SK-N-SH treated with all-trans-retinoic acid at 6 μM for 48 hours (cell line): ENCODE results near the gene TBC1D2B.

Experiments
- ATAC-seq: fragments of 200-7000 bp; cut with Tn5 transposase; 3 replicates; pipeline ENCODE4 v1.9.1; 2020; ENCODE audit warnings: mild to moderate bottlenecking, moderate library complexity
- ARNTL ChIP-seq: fragments of 450-650 bp; formaldehyde crosslinking; IDR thresholded peaks from 2 replicates; pipeline ENCODE4 v1.5.0; 2020; ENCODE audit warnings: low read depth, mild to moderate bottlenecking, moderate library complexity, borderline replicate concordance
- BACH2 ChIP-seq: fragments of 250-450 bp; sonication (Bioruptor Pico); IDR thresholded peaks from 2 replicates; pipeline ENCODE4 v1.9.0; 2021; ENCODE audit warnings: mild to moderate bottlenecking, borderline replicate concordance
- CREB5 ChIP-seq: fragments of 250-450 bp; sonication (Bioruptor Pico); IDR thresholded peaks from 2 replicates; pipeline ENCODE4 v1.5.1; 2020; ENCODE audit warnings: low read depth, mild to moderate bottlenecking, moderate library complexity
- CSDC2 ChIP-seq: fragments of 250-450 bp; sonication (Bioruptor Pico); IDR thresholded peaks from 2 replicates; pipeline ENCODE4 v1.5.0; 2020; ENCODE audit warnings: mild to moderate bottlenecking, moderate library complexity
- CSRNP3 ChIP-seq: fragments of 250-450 bp; sonication (Bioruptor Pico); IDR thresholded peaks from 2 replicates; pipeline ENCODE4 v1.5.1; 2021; ENCODE audit warnings: mild to moderate bottlenecking, moderate library complexity
- ESRRG ChIP-seq: fragments of 250-450 bp; sonication (Bioruptor Pico); IDR thresholded peaks from 2 replicates; pipeline ENCODE4 v1.6.1; 2021; ENCODE audit warnings: mild to moderate bottlenecking
- ISL1 ChIP-seq: fragments of 250-450 bp; sonication (Bioruptor Pico); IDR thresholded peaks from 2 replicates; pipeline ENCODE4 v2.1.2; 2022; ENCODE audit warnings: mild to moderate bottlenecking, moderate library complexity
- OSR1 ChIP-seq: fragments of 250-450 bp; sonication (Bioruptor Pico); IDR thresholded peaks from 2 replicates; pipeline ENCODE4 v1.8.0; 2022; ENCODE audit warnings: moderate library complexity, mild to moderate bottlenecking, inconsistent platforms
- PATZ1 ChIP-seq: fragments of 250-450 bp; sonication (Bioruptor Pico); IDR thresholded peaks from 2 replicates; pipeline ENCODE4 v1.8.0; 2020; ENCODE audit warnings: mild to moderate bottlenecking, moderate library complexity, borderline replicate concordance
- PPARA ChIP-seq: fragments of 250-450 bp; sonication (Bioruptor Pico); IDR thresholded peaks from 2 replicates; pipeline ENCODE4 v1.5.0; 2020; ENCODE audit warnings: mild to moderate bottlenecking, borderline replicate concordance
- RARB ChIP-seq: fragments of 250-450 bp; sonication (Bioruptor Pico); IDR thresholded peaks from 2 replicates; pipeline ENCODE4 v1.8.0; 2021; ENCODE audit warnings: mild to moderate bottlenecking, moderate library complexity
- SNAI2 ChIP-seq: fragments of 250-450 bp; sonication (Bioruptor Pico); IDR thresholded peaks from 2 replicates; pipeline ENCODE4 v1.5.0; 2020; ENCODE audit warnings: mild to moderate bottlenecking, moderate library complexity
- TCF4 ChIP-seq: fragments of 250-450 bp; sonication (Bioruptor Pico); IDR thresholded peaks from 2 replicates; pipeline ENCODE4 v1.8.0; 2021; ENCODE audit warnings: mild to moderate bottlenecking, moderate library complexity, borderline replicate concordance
- TSHZ2 ChIP-seq: fragments of 250-450 bp; sonication (Bioruptor Pico); IDR thresholded peaks from 2 replicates; pipeline ENCODE4 v1.5.0; 2020; ENCODE audit warnings: mild to moderate bottlenecking, moderate library complexity
- ZC3H10 ChIP-seq: fragments of 250-450 bp; sonication (Bioruptor Pico); IDR thresholded peaks from 2 replicates; pipeline ENCODE4 v1.5.1; 2021; ENCODE audit warnings: mild to moderate bottlenecking, moderate library complexity
- ZFP3 ChIP-seq: fragments of 250-450 bp; sonication (Bioruptor Pico); IDR thresholded peaks from 2 replicates; pipeline ENCODE4 v1.5.0; 2020; ENCODE audit warnings: mild to moderate bottlenecking, moderate library complexity
- ZFP30 ChIP-seq: fragments of 450-650 bp; formaldehyde crosslinking; IDR thresholded peaks from 2 replicates; pipeline ENCODE4 v1.5.0; 2022; ENCODE audit warnings: mild to moderate bottlenecking, moderate library complexity
- ZNF565 ChIP-seq: fragments of 450-650 bp; formaldehyde crosslinking; conservative IDR thresholded peaks from 2 replicates; pipeline ENCODE4 v1.5.0; 2020; ENCODE audit warnings: low read depth, mild to moderate bottlenecking, moderate library complexity
- ZNF70 ChIP-seq: fragments of 450-650 bp; formaldehyde crosslinking; IDR thresholded peaks from 2 replicates; pipeline ENCODE4 v1.5.0; 2020; ENCODE audit warnings: mild to moderate bottlenecking, moderate library complexity
- ZNF8 ChIP-seq: fragments of 450-650 bp; formaldehyde crosslinking; IDR thresholded peaks from 2 replicates; pipeline ENCODE4 v1.5.0; 2020; ENCODE audit warnings: mild to moderate bottlenecking, moderate library complexity

TBC1D2B gene

GRCh38 chr15:78060232-78060631 is 17.3 kb downstream of the TBC1D2B start:
- ATAC-seq = no peak

GRCh38 chr15:78059110-78059839 is 18.2 kb downstream of the TBC1D2B start:
- ATAC-seq = no peak
- TF ChIP-seq RARB (CRISPR knock-in tag) (no peak), TSHZ2 (CRISPR knock-in tag) (no peak), ARNTL (CRISPR knock-in tag) (no peak), OSR1 (CRISPR knock-in tag) (no peak), CREB5 (CRISPR knock-in tag) (no peak), ZNF70 (CRISPR knock-in tag) (no peak), ESRRG (CRISPR knock-in tag) (no peak), TCF4 (no peak), ZNF565 (no peak), ISL1 (CRISPR knock-in tag) (no peak), ZNF8 (CRISPR knock-in tag) (no peak)

More at GRCh38 chr15:78060232-78060631, 17.3 kb downstream of the TBC1D2B start:
- no peak for TF ChIP-seq ESRRG (CRISPR knock-in tag)
- no peak for TF ChIP-seq SNAI2
- no peak for TF ChIP-seq PATZ1 (CRISPR knock-in tag)
- TF ChIP-seq OSR1 (CRISPR knock-in tag) = no peak
- no peak for TF ChIP-seq TSHZ2 (CRISPR knock-in tag)
- no peak for TF ChIP-seq CREB5 (CRISPR knock-in tag)
- TF ChIP-seq ZFP3 (CRISPR knock-in tag) = no peak
- TF ChIP-seq PPARA = no peak
- no peak for TF ChIP-seq ZNF8 (CRISPR knock-in tag)
- no peak for TF ChIP-seq ZFP30 (CRISPR knock-in tag)
- TF ChIP-seq CSDC2 = no peak
- TF ChIP-seq ZC3H10 (CRISPR knock-in tag) = no peak
- no peak for TF ChIP-seq BACH2 (CRISPR knock-in tag)
- no peak for TF ChIP-seq ISL1 (CRISPR knock-in tag)
- TF ChIP-seq ZNF565 = no peak
- no peak for TF ChIP-seq RARB (CRISPR knock-in tag)
- TF ChIP-seq CSRNP3 (CRISPR knock-in tag) = no peak
